GM12801 (cell line): ENCODE measurements around the gene KDF1.

Experiments
- CTCF ChIP-seq: IDR thresholded peaks from one replicate; pipeline ENCODE4 v1.5.1; 2011; ENCODE audit warnings: control low read depth; ENCODE audit not compliant: insufficient read length; ENCODE audit errors: extremely low read depth

Gene KDF1

GRCh38 chr1:26972821-26973220, 12.6 kb upstream of the KDF1 start:
- TF ChIP-seq CTCF = no peak

GRCh38 chr1:26972390-26972789, 12.1 kb upstream of the KDF1 start:
- TF ChIP-seq CTCF = no peak

- no peak for TF ChIP-seq CTCF
Measured at GRCh38 chr1:26971590-26971989, 11.3 kb upstream of the KDF1 start.

GRCh38 chr1:26970810-26971209, 10.5 kb upstream of the KDF1 start:
- TF ChIP-seq CTCF = no peak

GRCh38 chr1:26965628-26966027, 5.4 kb upstream of the KDF1 start:
- no peak for TF ChIP-seq CTCF

- no peak for TF ChIP-seq CTCF
Measured at GRCh38 chr1:26965213-26965612, 4.9 kb upstream of the KDF1 start.

- TF ChIP-seq CTCF = no peak
Measured at GRCh38 chr1:26961826-26962225, 1.6 kb upstream of the KDF1 start.

GRCh38 chr1:26960625-26960966, 328 bp upstream of the KDF1 start:
- TF ChIP-seq CTCF = no peak
